Kidney (tissue), 14 donors: ENCODE measurements around the gene MEF2A. TPM values are rescaled to one million over a fixed set of nuclear protein-coding genes. Genes with fewer than 3 reads are reported as not detected.

Experiments
- DNase-seq, 5 donors: peaks; one replicate each; pipeline ENCODE4 v3.0.0-alpha.2; 2013 to 2020
- FAIRE-seq: peaks from 2 replicates; lab custom pipeline; 2012; peaks lifted over from hg19 to GRCh38; lab: Jason Lieb, UNC
- H3K27ac ChIP-seq, 2 donors: one replicate each; pipeline ENCODE4 v1.7.0; 2013; ENCODE audit warnings: low read depth in 2 of 2, low read length in 2 of 2, inconsistent platforms in 1 of 2
- H3K27me3 ChIP-seq: one replicate; pipeline ENCODE4 v1.7.1; 2013; ENCODE audit warnings: low read length, inconsistent platforms; ENCODE audit not compliant: control insufficient read depth, insufficient read depth
- H3K36me3 ChIP-seq, 3 donors: one replicate each; pipeline versions ENCODE4 v1.7.0 to v1.7.1; 2013; ENCODE audit warnings: low read length in 3 of 3, control low read depth in 1 of 3, inconsistent platforms in 1 of 3; ENCODE audit not compliant: insufficient read depth in 3 of 3, control insufficient read depth in 2 of 3
- H3K4me1 ChIP-seq, 3 donors: one replicate each; pipeline versions ENCODE4 v1.7.0 to v1.7.1; 2013; ENCODE audit warnings: low read length in 3 of 3, inconsistent platforms in 1 of 3, low read depth in 1 of 3; ENCODE audit not compliant: control insufficient read depth in 2 of 3, insufficient read depth in 2 of 3
- H3K4me3 ChIP-seq, 3 donors: one replicate each; pipeline versions ENCODE4 v1.7.0 to v1.8.1; 2013; ENCODE audit warnings: low read length in 3 of 3, control low read depth in 1 of 3, inconsistent platforms in 1 of 3
- H3K9ac ChIP-seq, 3 donors: one replicate each; pipeline versions ENCODE4 v1.7.0 to v1.7.1; 2013; ENCODE audit warnings: low read length in 3 of 3, control low read depth in 1 of 3, inconsistent platforms in 1 of 3
- H3K9me3 ChIP-seq, 3 donors: one replicate each; pipeline versions ENCODE4 v1.7.0 to v1.7.1; 2013; ENCODE audit warnings: low read length in 3 of 3, control low read depth in 1 of 3, inconsistent platforms in 1 of 3; ENCODE audit not compliant: control insufficient read depth in 2 of 3, insufficient read depth in 1 of 3
- CTCF ChIP-seq: IDR thresholded peaks from 3 replicates; pipeline ENCODE4 v1.5.1; 2012; ENCODE audit warnings: mild to moderate bottlenecking, moderate library complexity, borderline replicate concordance; ENCODE audit not compliant: insufficient read depth; ENCODE audit errors: extremely low read depth
- intact Hi-C: fragments of 100-400 bp; cut with DNase I; formaldehyde crosslinking; loops from one replicate; pipeline ENCODE4 v1.11.1; 2022
- polyA plus RNA-seq: library from polyadenylated mRNA; stranded (reverse); fragments of 350-450 nt; fragmentation: Illumina TruSeq; extraction: RNeasy Lipid Tissue Mini Kit (QIAGEN cat#74804); gene quantifications from one replicate; pipeline ENCODE4 v1.2.3, GENCODE V29; 2014; ENCODE audit warnings: low read depth, low replicate concordance; ENCODE audit not compliant: insufficient read depth
- total RNA-seq: library from RNA; stranded (reverse); fragmentation: NEBNext Ultra II Directional; extraction: Animal tissue kit (Norgen Biotek cat#: 25700); gene quantifications from one replicate; pipeline ENCODE4 v1.2.1, GENCODE V29; 2021
- donor health status: control.
- donor health status: control.
- donor health status: control.
- donor health status: control.
- donor health status: control.
- donor health status: DM: yes; HTN: yes; CAD: no.
- donor health status: Normal renal cell carcinoma (clear cell type).

Gene MEF2A
- total and polyA plus RNA-seq, 2 donors from 2014 or later, result 20.8 to 82.2 TPM

GRCh38 chr15:99706557-99707303 lies 140.9 kb downstream of the MEF2A start:
- Histone ChIP-seq H3K9me3 (no peaks in the 10 kb centered on the region), H3K4me3 (no peak overlapping the region), H3K9ac (no peak overlapping the region), H3K27me3 (no peaks in the 10 kb centered on the region), H3K27ac (no peak overlapping the region), H3K36me3 (peaks cover 0 to 21% (median 10%) of the 10 kb centered on the region in 3 donors), H3K4me1 (peaks cover 0 to 22% (median 14%) of the 10 kb centered on the region in 3 donors)
- no peak for DNase-seq
- intact Hi-C loops, result loop anchor here (5.0 kb wide), 1 partner anchor 419 kb away; no protein-coding TSS in a partner anchor
- no peak for TF ChIP-seq CTCF
- no peak for FAIRE-seq

DNA sequence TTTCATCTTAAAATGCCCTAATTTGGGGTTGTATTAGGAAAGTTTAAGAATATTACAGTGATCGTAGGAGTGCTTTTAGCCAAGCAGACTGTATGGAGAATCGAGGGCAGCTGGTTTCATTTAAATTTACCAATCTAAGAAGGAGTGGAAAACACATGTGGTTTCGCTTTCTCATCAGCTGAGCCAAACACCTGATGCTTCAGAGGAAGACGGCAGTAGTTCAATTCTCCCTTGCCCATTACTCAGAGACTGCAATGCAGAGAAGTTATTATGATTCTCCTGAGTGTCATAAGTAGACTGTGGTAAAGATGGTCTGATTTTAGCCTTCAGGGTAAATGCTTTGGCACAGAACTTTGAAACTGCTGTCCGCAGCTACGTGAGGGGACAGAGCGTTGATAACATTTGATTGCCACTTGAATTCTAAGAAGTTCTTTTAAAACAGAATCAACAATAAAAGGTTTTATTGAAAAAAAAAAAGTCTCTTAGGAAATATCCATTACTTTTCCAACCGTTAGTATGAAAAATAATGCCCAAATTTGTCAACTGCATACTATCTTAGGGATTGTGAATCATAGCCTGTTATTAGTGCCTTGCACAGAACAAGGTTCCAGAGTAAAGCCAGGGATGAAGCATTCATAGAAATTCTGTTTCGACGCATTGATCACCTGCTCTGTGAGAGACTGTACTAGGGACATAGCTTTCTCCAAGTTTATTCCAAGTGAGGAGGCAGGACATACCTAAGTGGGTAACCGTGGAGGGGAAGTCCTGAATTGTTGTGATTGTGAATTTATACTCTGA lies 141.9 kb downstream of the MEF2A start:
- H3K4me3 ChIP-seq, result no peak overlapping the region
- FAIRE-seq, result no peak
- no peak overlapping the region for H3K27ac ChIP-seq

DNA sequence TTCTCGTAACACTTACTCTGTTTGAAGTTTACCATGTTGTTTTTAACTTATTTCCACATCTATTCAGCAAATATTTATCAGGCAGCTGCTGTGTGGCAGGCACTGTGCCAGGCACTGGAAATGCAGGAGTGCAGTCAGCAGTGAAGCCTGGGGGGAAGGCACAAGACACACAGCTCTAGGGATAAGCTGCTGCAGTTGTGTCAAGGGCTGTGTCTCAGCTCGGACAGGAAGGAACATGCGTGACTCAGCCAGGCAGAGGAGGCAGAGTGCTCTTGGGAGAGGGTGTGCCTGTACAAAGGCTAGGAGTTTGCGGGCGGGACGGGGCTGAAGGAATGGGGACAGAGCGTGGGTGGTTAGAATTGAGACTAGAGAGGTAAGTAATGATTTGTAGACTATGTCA lies 142.8 kb downstream of the MEF2A start:
- Histone ChIP-seq H3K9me3 (no peaks in the 10 kb centered on the region), H3K9ac (no peak overlapping the region), H3K27ac (no peak overlapping the region), H3K27me3 (no peaks in the 10 kb centered on the region), H3K4me1 (peaks cover 0 to 16% (median 14%) of the 10 kb centered on the region in 3 donors), H3K36me3 (peaks cover 3 to 28% (median 15%) of the 10 kb centered on the region in 3 donors), H3K4me3 (no peak overlapping the region)
- FAIRE-seq (no peak), DNase-seq (peak in 2 of 5 donors; percentile 38 to 93)
- intact Hi-C loops, result loop anchor here (5.0 kb wide), 1 partner anchor 421 kb away; no protein-coding TSS in a partner anchor
- no peak for TF ChIP-seq CTCF

More for the DNA sequence above, 141.9 kb downstream of the MEF2A start:
- H3K9me3 ChIP-seq, result no peaks in the 10 kb centered on the region
- peaks cover 0 to 22% (median 14%) of the 10 kb centered on the region in 3 donors for H3K4me1 ChIP-seq
- H3K27me3 ChIP-seq, result no peaks in the 10 kb centered on the region
- DNase-seq, result no peak
- intact Hi-C loops, result loop anchor here (5.0 kb wide), 1 partner anchor 420 kb away; no protein-coding TSS in a partner anchor
- H3K36me3 ChIP-seq, result peaks cover 1 to 23% (median 15%) of the 10 kb centered on the region in 3 donors
- no peak overlapping the region for H3K9ac ChIP-seq
- no peak for TF ChIP-seq CTCF
